OCI-LY7 (cell line): Measurements from ENCODE around the gene PITPNM1. TPM values are rescaled to one million over a fixed set of nuclear protein-coding genes. Genes with fewer than 3 reads are reported as not detected.

Experiments
- BruUV-seq: library from RNA; stranded (reverse); fragments of 400-500 nt; replicated peaks from 2 replicates; lab custom pipeline; 2021; lab: Mats Ljungman, UMichigan
- CTCF ChIA-PET: fragments of 300-600 bp; sonication (Branson Sonifier 250); formaldehyde crosslinking; loops from one replicate; lab custom pipeline; 2022; ENCODE audit warnings: antibody characterized with exemption; ENCODE audit not compliant: unreplicated experiment; lab: Charles Lee
- POLR2A ChIA-PET: fragments of 300-600 bp; sonication (Branson Sonifier 250); formaldehyde crosslinking; loops from one replicate; lab custom pipeline; 2022; ENCODE audit warnings: antibody characterized with exemption; lab: Charles Lee
- DNase-seq: peaks from one replicate; pipeline ENCODE4 v3.0.0-alpha.2; 2015; ENCODE audit warnings: low spot score
- H2AFZ ChIP-seq: fragments of 200-600 bp; sonication (generic), shearing (Covaris generic); 2 replicates; pipeline ENCODE4 v1.6.1; 2014; ENCODE audit warnings: mild to moderate bottlenecking, antibody characterized with exemption, low read length, moderate library complexity
- H3K27ac ChIP-seq: fragments of 200-600 bp; sonication (generic); 2 replicates; pipeline ENCODE4 v1.5.1; 2014; ENCODE audit warnings: mixed run types, low read depth, mild to moderate bottlenecking, moderate library complexity, low read length, inconsistent platforms; ENCODE audit not compliant: poor library complexity, severe bottlenecking
- H3K36me3 ChIP-seq: fragments of 200-600 bp; sonication (generic); 2 replicates; pipeline ENCODE4 v1.6.1; 2014; ENCODE audit warnings: mild to moderate bottlenecking, antibody characterized with exemption, low read length, moderate library complexity, mixed read lengths; ENCODE audit not compliant: insufficient read depth
- H3K4me1 ChIP-seq: fragments of 200-600 bp; sonication (generic); 2 replicates; pipeline ENCODE4 v1.5.1; 2014; ENCODE audit warnings: mild to moderate bottlenecking, low read length; ENCODE audit not compliant: insufficient read depth, poor library complexity, severe bottlenecking
- H3K4me2 ChIP-seq: fragments of 200-600 bp; sonication (generic); 2 replicates; pipeline ENCODE4 v1.6.1; 2014; ENCODE audit warnings: mild to moderate bottlenecking, low read length
- H3K4me3 ChIP-seq: fragments of 200-600 bp; sonication (generic); 2 replicates; pipeline ENCODE4 v1.5.1; 2014; ENCODE audit warnings: mild to moderate bottlenecking, low read depth, low read length; ENCODE audit not compliant: poor library complexity, severe bottlenecking
- H3K79me2 ChIP-seq: fragments of 200-600 bp; sonication (generic); 2 replicates; pipeline ENCODE4 v1.6.1; 2016; ENCODE audit warnings: low read depth, mild to moderate bottlenecking, low read length, moderate library complexity, mixed read lengths; ENCODE audit not compliant: insufficient read depth
- H3K9me2 ChIP-seq: fragments of 200-600 bp; sonication (generic); 2 replicates; pipeline ENCODE4 v1.6.1; 2016; ENCODE audit warnings: mild to moderate bottlenecking, low read length, mixed read lengths; ENCODE audit not compliant: insufficient read depth
- H3K9me3 ChIP-seq: fragments of 200-600 bp; sonication (generic); 2 replicates; pipeline ENCODE4 v1.6.1; 2014; ENCODE audit warnings: mild to moderate bottlenecking, mixed run types, low read length, mixed read lengths
- H4K20me1 ChIP-seq: fragments of 200-600 bp; sonication (generic); 2 replicates; pipeline ENCODE4 v1.6.1; 2014; ENCODE audit warnings: mild to moderate bottlenecking, antibody characterized with exemption, low read length, moderate library complexity, mixed read lengths; ENCODE audit not compliant: insufficient read depth
- CTCF ChIP-seq: fragments of 200-600 bp; sonication (generic); conservative IDR thresholded peaks from 2 replicates; pipeline ENCODE4 v1.5.1; 2014; ENCODE audit warnings: mild to moderate bottlenecking, antibody characterized with exemption, low read length, moderate library complexity, mixed read lengths
- EZH2phosphoT487 ChIP-seq: fragments of 200-600 bp; sonication (generic); IDR thresholded peaks from 2 replicates; pipeline ENCODE4 v1.6.1; 2018; ENCODE audit warnings: low read depth, borderline replicate concordance, mild to moderate bottlenecking, mixed run types, antibody characterized with exemption, low read length, moderate library complexity, mixed read lengths
- intact Hi-C: fragments of 100-400 bp; cut with micrococcal nuclease; formaldehyde crosslinking; loops from one replicate; pipeline ENCODE4 v1.10.0; 2022; ENCODE audit not compliant: unreplicated experiment
- total RNA-seq, 2 experiments: library from RNA; depleted of rRNA in 1 of 2; stranded (reverse); fragments of >200 nt in 1 of 2; shearing (Covaris generic) in 1 of 2; gene quantifications; 2 replicates each; pipeline ENCODE4 v1.2.3, GENCODE V29; 2014 to 2022

The PITPNM1 gene
- total RNA-seq, 2 experiments from 2014 or later: 37.2 to 51.3 TPM

GRCh38 chr11:67510023-67510345 is 4.8 kb upstream of the PITPNM1 start:
- DNase-seq: no peak
- Histone ChIP-seq H3K4me2 (no peak overlapping the region), H2AFZ (no peak overlapping the region), H3K27ac (no peak overlapping the region), H3K9me2 (no peaks in the 10 kb centered on the region), H3K79me2 (peaks cover 15% of the 10 kb centered on the region), H3K36me3 (peaks cover 9% of the 10 kb centered on the region; the same call in 1 of the 2 replicates), H4K20me1 (0 out of 2 replicates have a peak, but pooled peaks cover 9% of the 10 kb centered on the region), H3K4me3 (no peak overlapping the region), H3K9me3 (no peaks in the 10 kb centered on the region), H3K4me1 (peaks cover 29% of the 10 kb centered on the region)
- TF ChIP-seq CTCF (no peak), EZH2phosphoT487 (no peak)
- ChIA-PET CTCF (no interaction called here), POLR2A (no interaction called here)
- BruUV-seq: no TSS peak
- intact Hi-C loops: no loop called here

DNA sequence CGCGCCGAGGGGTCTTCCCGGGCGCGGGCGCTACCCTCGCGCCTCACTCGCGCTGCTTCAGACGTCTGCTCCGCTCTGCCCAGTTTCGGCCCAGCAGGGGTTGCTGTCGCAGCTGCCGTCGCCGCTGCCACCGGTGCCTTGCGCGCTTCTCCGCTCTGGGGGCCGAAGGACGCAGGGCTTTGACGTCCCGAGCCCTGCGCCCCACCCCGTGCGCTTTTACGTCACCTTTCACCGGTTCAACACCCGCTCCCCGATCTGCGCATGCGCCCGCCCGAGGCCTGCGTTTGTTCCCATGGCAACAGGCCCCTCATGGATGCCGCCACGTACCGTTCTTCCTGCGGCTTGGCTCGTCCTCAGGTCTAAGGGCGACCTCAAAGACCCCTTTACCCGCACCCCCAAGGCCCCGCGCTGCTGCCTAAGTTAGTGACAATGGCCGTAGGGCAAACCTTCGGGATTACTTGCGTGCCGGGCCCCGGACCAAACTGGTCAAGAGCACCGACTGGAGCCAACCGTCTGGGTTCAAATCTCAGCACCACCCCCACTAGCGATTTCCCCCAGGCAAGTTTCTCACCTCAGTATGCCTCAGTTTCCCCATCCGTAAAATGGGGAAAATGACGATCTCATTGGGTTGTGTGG is 3.4 kb upstream of the PITPNM1 start:
- no TSS peak for BruUV-seq
- Histone ChIP-seq H3K36me3 (peaks cover 9% of the 10 kb centered on the region; the same call in 1 of the 2 replicates), H4K20me1 (0 out of 2 replicates have a peak, but pooled peaks cover 9% of the 10 kb centered on the region), H3K9me3 (no peaks in the 10 kb centered on the region), H3K9me2 (no peaks in the 10 kb centered on the region), H3K4me2 (peak overlapping the region; percentile 84), H2AFZ (peak overlapping the region; percentile 85), H3K27ac (peak overlapping the region; percentile 70), H3K4me3 (peak overlapping the region; percentile 88), H3K79me2 (peaks cover 19% of the 10 kb centered on the region), H3K4me1 (peaks cover 35% of the 10 kb centered on the region)
- POLR2A ChIA-PET: interaction anchor here (0.6 kb wide), 1 partner anchor 296 kb away, joined by 3 read pairs; no protein-coding TSS in a partner anchor
- intact Hi-C loops: loop anchor here (5.0 kb wide), 4 partner anchors 86 to 241 kb away; partner anchors contain the start of genes GRK2 and POLD4
- TF ChIP-seq CTCF (no peak), EZH2phosphoT487 (no peak)
- CTCF ChIA-PET: no interaction called here
- peak; percentile 99 for DNase-seq
